ENCODE measurements around the gene ZNF292.

The ZNF292 gene

GRCh38 chr6:87161299-87161698 is 5.9 kb downstream of the ZNF292 start:
- H3K4me3 ChIP-seq (ENCODE audit: low read length) = no peak overlapping the region
- TF ChIP-seq, protein P1, sequence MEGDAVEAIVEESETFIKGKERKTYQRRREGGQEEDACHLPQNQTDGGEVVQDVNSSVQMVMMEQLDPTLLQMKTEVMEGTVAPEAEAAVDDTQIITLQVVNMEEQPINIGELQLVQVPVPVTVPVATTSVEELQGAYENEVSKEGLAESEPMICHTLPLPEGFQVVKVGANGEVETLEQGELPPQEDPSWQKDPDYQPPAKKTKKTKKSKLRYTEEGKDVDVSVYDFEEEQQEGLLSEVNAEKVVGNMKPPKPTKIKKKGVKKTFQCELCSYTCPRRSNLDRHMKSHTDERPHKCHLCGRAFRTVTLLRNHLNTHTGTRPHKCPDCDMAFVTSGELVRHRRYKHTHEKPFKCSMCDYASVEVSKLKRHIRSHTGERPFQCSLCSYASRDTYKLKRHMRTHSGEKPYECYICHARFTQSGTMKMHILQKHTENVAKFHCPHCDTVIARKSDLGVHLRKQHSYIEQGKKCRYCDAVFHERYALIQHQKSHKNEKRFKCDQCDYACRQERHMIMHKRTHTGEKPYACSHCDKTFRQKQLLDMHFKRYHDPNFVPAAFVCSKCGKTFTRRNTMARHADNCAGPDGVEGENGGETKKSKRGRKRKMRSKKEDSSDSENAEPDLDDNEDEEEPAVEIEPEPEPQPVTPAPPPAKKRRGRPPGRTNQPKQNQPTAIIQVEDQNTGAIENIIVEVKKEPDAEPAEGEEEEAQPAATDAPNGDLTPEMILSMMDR (conservative IDR thresholded peaks at IDR 0.05; ENCODE audit: low read length) = no peak
- DNase-seq (ENCODE audit: low read depth) = no peak

GRCh38 chr6:87164004-87164403 is 8.6 kb downstream of the ZNF292 start:
- no peak overlapping the region for H3K4me3 ChIP-seq (ENCODE audit: low read length)
- TF ChIP-seq, protein P1 (conservative IDR thresholded peaks at IDR 0.05; ENCODE audit: low read length) = no peak
- no peak for DNase-seq (ENCODE audit: low read depth)

GRCh38 chr6:87164506-87164905 is 9.1 kb downstream of the ZNF292 start:
- TF ChIP-seq, protein P1 (conservative IDR thresholded peaks at IDR 0.05; ENCODE audit: low read length) = no peak
- no peak for DNase-seq (ENCODE audit: low read depth)
- no peak overlapping the region for H3K4me3 ChIP-seq (ENCODE audit: low read length)

DNA sequence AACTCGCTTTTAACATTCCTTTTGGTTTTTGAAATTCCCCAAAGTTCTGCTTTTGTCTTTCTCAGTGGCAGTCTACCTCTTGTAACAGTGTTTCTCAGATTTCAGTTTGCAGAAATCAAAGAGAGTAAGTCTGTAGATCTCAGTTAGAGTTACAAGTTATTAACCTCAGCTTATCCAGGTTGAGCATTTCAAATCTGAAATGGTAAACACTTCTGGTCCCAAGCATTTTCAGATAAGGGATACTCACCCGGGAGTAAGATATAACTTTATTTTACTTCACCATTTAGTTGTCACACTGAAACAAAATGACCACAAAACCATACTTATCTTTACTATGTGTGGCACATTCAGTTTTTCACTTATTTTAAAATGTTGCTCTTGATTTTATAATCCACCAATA is 9.8 kb downstream of the ZNF292 start:
- TF ChIP-seq, protein P1 (conservative IDR thresholded peaks at IDR 0.05; ENCODE audit: low read length) = no peak

GRCh38 chr6:87171938-87172633 is 16.7 kb downstream of the ZNF292 start:
- TF ChIP-seq, protein P1 (conservative IDR thresholded peaks at IDR 0.05; ENCODE audit: low read length) = no peak
- DNase-seq (ENCODE audit: low read depth) = no peak

More for the DNA sequence above, 9.8 kb downstream of the ZNF292 start:
- H3K4me3 ChIP-seq (ENCODE audit: low read length) = no peak overlapping the region
- no peak for DNase-seq (ENCODE audit: low read depth)

DNA sequence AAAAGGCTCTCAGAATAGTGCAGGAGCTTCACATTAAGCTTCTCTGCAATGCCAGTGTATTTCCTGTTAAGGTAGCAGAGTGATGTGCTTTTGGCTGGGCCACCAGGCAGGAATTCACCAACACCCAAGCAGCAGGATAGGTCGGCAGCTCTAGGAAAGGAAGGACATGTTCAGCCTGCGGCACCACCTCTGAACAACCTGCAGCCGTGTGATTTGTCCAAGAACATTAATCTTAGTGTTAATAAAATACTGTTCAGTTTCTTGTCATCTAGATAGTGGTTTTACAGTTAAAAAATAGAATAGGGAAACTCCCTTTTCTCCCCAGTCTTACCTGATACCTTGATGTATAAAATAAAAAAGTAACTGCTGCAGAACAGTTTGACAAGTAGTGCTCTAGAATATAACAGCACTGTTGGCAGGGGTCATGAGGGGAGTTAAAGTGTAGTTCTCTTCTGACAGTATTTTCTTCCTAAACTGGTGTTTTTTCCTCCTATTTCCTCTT is 18.8 kb downstream of the ZNF292 start:
- TF ChIP-seq, protein P1 (conservative IDR thresholded peaks at IDR 0.05; ENCODE audit: low read length) = no peak
- H3K4me3 ChIP-seq (ENCODE audit: low read length) = no peak overlapping the region
- DNase-seq (ENCODE audit: low read depth) = no peak

More at GRCh38 chr6:87171938-87172633, 16.7 kb downstream of the ZNF292 start:
- no peak overlapping the region for H3K4me3 ChIP-seq (ENCODE audit: low read length)

- TF ChIP-seq, protein P1 (conservative IDR thresholded peaks at IDR 0.05; ENCODE audit: low read length) = no peak
- no peak for DNase-seq (ENCODE audit: low read depth)
- H3K4me3 ChIP-seq (ENCODE audit: low read length) = no peak overlapping the region
These were observed 21.1 kb downstream of the ZNF292 start for GRCh38 chr6:87176493-87176892.

All from AG10803 (cell line).